COR-L47 (cell line): ENCODE measurements around the gene RTEL1.
"Not testable (repeated sequence)": the region's sequence is repeated elsewhere in the genome, so short reads cannot be mapped to it uniquely, and the experiment has no call there.

ENCODE experiments used
- DNase-seq: peaks from one replicate; lab custom pipeline; 2025; lab: John Stamatoyannopoulos, UW

Gene RTEL1

DNA sequence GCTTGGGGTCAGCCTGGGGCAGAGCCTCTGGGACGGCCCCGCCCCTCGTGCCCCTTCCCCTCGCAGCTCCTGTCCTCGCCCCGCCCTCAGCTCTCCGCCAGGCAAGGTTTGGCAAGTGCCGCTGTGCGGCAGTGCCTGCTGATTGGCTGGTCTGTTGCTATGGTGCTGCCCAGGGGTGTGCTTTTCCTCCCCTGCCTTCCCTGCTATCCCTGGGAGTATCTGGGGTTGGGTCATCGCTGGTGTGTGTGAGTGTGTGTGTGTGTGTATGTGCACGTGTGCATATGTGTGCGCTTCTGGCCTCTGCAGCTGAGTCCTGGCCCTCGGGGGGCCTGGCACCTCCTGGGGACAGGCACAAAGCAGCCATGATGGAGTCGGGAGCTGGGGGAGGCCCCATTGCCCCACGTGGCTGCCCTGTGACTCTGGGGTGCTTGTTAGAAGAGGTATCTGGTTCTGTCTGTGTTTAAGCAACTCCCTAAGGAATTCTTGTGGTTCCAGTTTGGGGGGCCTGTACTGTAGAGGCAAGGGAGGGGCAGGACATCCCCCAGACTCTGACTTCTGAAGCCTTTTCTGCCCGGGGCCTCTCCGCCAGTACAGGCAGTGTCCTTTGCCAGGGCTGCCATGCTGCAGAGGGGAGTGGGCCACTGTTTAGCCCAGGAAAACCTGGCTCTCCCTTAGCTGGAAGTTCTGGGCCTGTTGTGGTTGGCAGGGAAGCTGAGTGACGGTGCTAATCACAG, 6.9 kb downstream of the RTEL1 start:
- no peak for DNase-seq

DNA sequence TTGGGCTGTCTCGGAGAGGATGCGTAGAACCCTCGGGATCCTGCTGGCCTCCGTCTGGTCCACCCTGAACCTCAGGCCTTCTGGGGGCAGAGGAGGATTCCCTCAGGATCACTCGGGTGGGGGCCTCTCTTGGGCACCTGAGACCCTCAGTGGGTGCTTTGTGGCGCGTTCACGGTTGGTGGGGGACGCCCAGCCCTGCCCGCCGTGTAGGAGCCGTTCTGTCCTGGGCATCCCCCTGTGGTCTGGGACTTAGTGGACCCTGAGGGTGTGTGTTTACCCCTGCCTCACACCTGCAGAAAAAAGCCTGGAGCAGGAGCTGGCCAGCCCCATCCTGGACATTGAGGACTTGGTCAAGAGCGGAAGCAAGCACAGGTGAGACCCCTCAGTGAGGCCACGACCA, 7.6 kb downstream of the RTEL1 start:
- DNase-seq: no peak

DNA sequence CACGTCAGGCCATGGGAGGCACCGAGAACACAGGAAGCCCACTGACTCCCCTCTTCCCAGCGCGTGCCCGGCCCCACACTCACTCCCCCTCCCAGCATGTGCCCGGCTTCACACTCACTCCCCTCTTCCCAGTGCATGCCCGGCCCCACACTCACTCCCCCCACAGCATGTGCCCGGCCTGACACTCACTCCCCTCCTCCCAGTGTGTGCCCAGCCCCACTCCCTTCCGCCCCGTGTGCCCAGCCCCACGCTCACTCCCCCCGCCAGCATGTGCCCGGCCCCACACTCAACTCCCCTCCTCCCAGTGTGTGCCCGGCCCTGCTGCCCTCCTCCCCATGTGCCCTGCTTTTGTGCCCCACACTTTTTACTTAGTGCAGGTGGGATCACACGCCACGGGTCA, 9.7 kb downstream of the RTEL1 start:
- DNase-seq: no peak

DNA sequence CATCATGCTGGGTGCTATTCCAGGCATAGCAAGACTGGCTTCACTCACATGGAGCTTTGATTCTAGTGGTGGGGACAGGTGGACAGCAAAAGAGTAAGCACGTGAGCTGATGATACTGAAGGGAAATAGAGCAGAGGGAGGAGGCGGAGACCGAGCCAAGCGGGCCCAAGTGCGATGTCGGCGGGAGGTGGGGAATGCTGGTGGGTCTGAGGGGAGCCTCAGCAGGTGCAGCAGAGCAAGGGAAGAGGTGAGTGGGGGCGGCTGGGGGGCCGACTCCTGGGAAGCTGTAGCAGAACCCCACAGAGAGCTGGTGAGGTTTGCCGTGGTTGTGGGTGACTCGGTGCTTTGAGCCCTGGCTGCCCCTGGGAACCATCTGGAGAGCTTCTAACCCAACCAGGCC, 10.2 kb downstream of the RTEL1 start:
- DNase-seq: no peak

DNA sequence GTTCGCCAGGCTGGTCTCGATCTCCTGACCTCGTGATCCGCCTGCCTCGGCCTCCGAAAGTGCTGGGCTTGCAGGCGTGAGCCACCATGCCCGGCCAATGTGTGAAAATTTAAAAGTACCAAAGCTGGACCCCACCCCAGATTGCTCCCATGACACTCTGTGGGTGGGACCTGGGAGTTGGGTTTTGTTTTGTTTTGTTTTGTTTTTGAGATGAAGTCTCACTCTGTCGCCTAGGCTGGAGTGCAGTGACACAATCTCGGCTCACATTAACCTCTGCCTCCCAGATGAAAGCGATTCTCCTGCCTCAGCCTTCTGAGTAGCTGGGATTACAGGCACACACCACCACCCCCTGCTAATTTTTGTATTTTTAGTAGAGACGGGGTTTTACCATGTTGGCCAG, 13.6 kb downstream of the RTEL1 start:
- not testable (repeated sequence) for DNase-seq

DNA sequence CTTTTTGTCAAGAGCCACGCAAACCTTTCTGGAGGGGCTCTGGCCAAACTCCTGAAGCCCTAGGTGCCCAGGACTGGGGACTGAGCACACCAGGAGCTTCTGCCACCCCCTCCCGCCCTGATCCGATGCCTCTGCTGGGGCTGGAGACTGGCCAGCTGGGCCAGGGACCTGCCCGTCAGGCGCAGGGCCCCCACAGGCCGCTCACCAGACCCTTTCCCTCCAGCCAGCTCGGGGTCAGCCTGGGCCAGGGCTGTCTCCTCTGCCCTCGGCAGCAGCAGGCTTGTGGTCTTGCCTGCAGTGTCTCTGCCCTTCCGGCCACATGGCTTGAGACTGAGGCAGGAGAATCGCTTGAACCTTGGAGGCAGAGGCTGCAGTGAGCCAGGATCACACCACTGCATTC, 14.6 kb downstream of the RTEL1 start:
- DNase-seq: no peak

DNA sequence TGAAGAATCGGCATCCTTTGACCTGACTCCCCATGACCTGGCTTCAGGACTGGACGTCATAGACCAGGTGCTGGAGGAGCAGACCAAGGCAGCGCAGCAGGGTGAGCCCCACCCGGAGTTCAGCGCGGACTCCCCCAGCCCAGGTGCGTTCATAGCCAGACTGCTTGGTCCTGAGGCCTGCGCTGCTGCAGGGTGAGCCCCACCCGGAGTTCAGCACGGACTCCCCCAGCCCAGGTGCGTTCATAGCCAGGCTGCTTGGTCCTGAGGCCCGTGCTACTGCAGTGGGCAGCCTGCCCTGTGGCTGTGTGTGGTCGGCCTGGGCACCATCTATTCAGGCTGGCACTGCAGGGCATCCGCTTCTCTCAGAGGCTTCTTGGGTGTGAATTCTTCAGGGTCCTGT, 15.8 kb downstream of the RTEL1 start:
- no peak for DNase-seq

DNA sequence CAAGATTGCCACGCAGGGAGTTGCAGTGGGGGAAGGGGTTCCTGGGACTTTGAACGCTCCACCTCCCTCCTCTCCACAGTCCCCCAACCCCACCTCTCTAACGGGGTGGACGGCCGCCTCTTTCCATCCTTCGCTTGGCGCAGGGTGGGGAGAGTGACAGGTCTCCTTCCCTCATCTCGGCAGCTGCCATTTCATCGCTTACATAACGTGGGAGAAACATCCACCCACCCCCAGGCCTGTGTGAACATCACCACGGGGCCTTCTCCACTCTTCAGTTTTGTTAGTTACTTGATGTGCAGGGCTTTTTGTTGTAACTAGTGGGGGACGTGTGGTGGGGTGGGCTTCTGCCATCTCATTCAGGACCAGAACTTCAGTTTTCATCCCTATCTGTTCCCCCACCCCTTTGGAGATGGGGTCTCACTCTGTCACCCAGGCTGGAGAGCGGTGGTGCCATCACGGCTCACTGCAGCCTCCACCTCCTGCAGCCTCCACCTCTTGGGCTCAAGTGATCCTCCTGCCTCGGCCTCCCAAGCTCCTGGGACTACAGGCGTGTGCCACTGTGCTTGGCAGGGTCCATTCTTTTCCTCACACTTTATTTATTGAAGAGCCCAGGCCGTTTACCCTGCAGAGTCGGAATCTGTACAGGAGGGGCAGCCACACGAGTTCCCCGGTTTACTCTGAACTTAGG, 17.7 kb downstream of the RTEL1 start:
- no peak for DNase-seq

DNA sequence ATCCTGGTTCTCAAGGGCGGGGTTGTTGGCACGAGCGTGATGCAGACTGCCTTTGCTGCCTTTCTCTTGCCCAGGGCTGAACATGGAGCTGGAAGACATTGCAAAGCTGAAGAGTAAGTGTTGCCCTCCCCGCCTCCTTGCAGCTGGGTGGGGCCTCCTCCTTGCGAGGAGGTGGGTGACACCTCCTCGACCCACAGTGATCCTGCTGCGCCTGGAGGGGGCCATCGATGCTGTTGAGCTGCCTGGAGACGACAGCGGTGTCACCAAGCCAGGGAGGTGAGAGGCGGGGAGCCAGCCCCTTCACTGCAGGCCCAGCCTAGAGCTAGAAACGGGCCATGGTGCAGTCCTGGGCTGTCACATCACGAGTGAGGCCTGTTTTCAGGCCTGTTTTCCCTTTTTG, 20.0 kb downstream of the RTEL1 start:
- no peak for DNase-seq

DNA sequence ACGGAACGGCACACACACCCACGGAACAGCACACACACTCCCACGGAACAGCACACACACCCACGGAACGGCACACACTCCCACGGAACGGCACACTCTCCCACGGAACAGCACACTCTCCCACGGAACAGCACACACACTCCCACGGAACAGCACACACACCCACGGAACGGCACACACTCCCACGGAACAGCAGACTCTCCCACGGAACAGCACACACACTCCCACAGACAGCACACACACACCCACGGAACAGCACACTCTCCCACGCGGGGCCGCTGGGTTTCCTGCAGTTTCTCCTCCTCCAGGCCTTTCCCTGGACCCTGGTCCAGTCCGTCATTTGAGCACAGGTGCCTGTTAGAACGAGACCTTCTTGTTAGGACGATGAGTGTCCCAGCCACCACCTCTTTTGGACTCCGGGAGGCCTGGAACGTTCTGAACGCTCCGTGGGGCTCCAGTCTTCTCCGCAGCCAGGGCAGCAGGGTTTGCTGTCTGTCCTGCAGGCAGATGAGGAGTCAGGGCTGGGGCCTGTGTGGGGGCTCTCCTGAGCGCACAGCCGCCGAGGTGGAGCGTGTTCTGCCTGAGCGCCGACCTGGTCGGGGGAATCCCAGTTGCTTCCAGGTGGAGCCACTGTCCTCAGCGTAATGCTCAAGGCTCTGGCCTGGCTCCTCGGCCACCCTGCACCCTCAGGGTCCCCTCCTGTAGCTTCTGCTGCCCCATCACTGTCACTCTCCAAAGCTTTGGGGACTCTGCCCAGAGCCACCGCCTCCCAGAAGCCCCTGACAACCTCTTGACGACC, 20.8 kb downstream of the RTEL1 start:
- no peak for DNase-seq

DNA sequence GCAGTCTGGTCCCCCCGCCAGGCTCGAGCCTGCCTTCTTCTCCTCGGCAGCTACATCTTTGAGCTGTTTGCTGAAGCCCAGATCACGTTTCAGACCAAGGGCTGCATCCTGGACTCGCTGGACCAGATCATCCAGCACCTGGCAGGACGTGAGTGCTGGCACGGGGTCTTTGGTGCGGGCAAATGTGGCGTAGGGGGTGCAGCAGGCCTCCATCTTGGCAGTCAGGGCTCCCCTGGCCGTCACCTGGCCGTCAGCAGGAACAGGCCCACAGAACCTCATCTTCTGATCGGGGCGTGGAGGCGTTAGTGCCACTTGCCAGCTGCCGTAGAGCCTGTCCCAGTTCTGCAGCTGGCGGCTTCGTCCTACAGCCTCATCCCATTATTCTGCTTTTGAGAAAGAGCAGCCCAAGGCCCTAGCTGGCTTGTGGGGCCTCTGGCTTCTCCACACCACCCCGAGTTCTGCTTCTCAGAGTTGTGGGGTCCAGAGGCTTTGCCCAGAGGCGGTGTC, 21.7 kb downstream of the RTEL1 start:
- DNase-seq: no peak

DNA sequence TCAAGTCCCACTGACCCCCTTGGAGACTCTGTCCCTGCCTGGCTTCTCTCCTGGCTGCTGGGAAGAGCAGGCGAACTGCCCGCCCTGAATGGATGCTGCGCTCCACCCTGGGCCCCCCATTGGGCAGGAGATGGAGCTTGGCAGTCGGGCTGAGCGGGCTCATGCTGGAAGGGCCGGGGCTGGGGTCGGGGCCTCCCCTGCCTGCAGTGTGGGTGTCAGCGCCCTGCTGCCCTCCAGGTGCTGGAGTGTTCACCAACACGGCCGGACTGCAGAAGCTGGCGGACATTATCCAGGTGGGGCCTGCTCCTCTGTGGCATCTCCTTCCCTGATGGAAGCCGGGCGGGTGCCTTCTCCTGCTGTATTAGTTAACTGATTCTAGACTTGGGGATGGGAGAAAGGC, 22.3 kb downstream of the RTEL1 start:
- DNase-seq: no peak

DNA sequence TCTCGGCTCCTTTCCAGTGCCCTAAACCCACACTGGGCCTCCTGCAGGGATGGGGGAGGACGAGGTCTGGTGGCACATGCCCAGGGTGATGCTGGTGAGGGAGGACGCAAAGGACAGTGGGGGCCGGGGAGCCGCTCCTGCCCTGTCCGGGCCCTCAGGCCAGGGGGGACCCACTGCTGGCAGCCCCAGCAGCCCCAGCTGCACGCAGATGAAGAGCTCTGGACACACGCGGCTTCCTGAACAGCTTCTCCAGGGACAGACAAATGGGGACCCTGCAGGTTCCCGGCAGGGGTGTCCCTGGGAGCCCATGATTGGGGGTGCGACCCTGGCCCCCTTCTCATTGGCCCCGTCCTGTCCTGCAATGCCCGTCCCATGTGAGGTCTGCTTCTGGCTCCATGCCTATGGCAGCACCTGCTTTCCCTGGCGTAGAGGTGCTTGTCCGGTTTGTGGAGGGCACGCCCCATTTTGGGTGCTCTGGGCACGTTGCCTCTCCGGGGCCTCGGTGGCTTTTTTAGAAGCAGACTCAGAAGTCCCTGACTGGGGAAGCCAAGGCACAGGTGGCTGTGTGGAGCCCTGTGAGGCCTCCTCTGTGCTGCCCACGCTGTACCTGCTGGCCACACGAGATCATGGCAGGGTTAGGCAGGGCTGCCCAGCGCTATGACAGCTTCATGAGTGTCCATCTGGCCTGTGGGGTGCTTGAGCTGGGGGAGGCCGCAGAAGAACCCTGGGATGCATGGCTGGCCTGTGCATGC, 22.9 kb downstream of the RTEL1 start:
- no peak for DNase-seq

DNA sequence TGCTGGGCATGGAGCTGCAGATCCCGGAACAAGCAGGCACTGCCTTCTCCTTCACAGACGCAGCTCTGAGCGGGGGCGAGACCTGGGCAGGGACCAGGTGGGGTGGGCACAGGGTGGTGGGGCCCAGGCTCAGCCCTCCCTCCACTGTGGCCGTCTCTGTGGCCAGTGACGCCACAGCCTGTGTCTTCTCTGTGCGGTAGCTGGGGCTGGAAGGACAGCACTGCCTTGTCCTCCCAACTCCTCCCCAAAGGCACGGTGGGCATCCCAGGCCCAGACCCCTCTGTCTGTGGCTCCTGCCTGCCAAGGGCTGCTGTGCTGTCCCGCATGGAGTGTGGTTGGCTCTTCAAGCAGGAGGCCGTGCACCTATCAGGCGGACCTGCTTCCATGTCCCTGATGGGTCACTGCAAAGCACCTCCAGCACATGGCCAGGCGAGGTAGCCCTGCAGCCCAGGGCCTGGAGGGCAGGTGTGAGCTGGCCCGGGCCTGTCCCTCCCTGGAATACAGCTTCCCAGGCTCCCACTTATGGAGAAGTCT, 23.6 kb downstream of the RTEL1 start:
- DNase-seq: no peak

DNA sequence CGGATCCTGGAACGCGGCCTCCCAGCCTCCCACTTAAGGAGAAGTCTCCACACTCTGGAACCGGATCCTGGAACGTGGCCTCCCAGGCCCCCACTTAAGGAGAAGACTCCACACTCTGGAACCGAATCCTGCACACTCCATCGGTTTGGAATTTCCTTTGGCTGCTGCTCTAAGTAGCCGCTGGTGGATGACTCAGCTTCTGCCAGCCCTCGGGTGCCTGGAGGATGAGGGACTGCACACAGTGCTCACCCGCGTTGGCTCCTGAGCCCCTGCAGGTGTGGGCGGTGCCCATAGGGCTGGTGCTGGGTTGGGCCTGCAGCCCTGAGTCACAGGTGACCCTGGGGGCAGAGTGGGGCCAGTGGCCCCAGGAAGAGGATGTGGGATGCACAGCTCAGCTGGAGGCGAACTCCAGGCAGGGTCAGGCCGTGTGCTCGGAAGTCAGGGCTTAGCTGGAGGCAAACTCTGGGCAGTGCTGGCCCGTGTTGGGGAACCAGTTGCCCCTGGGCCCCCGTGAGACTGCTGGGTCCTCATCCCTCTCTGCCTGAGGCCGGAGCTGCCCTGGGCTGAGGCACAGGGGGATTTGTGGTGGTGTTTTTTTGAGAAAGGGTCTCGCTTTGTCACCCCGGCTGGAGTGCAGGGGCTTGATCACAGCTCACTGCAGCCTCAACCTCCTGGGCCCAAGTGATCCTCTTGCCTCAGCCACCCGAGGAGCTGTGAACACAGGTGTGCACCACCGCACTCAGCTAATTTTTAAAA, 24.4 kb downstream of the RTEL1 start:
- no peak for DNase-seq

DNA sequence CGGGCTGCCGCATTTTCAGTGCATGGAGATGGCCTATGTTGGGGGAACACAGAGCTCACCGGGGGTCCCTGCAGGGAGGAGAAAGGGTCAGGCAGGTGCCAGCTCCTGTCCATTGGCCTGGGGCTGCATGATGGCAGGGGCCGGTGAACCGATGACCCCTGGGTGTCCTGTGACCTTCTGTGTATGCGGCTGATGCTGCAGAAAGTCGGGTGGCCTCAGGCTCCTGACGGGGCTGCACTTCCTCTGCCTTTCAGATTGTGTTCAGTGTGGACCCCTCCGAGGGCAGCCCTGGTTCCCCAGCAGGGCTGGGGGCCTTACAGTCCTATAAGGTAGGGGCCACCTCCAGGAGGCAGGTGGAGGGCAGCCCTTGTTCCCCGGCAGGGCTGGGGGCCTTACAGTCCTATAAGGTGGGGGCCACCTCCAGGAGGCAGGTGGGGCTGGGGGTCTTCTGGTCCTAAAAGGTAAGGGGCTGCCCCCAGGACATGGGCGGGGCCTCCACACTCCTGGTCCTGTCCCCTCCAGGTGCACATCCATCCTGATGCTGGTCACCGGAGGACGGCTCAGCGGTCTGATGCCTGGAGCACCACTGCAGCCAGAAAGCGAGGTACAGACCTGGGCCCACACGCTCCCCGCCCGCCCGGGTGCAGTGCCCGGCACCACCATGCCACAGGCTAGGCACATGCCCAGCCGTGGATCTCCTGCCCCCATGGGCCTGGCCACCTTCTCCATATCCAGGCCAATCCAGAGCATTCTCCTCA, 27.3 kb downstream of the RTEL1 start:
- no peak for DNase-seq

DNA sequence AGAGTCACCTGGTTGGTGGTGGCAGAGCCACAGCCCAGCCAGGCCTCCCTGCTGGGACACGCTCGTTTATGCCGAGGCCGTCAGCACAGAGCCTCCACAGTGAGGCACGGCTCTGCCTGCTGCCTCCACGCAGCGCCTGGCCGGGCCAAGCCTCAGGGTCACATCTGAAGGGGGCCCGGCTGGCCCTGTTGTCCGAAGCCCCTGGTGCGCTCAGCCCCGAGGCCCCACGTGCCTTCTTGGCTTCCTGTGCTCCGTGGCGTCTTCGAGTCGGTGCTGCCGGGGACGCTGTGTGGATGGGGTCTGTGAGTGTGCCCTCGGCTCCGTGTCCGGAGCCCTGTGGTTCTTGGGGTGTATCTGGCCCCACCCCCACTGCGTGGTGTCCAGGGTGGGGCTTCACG, 28.0 kb downstream of the RTEL1 start:
- no peak for DNase-seq

DNA sequence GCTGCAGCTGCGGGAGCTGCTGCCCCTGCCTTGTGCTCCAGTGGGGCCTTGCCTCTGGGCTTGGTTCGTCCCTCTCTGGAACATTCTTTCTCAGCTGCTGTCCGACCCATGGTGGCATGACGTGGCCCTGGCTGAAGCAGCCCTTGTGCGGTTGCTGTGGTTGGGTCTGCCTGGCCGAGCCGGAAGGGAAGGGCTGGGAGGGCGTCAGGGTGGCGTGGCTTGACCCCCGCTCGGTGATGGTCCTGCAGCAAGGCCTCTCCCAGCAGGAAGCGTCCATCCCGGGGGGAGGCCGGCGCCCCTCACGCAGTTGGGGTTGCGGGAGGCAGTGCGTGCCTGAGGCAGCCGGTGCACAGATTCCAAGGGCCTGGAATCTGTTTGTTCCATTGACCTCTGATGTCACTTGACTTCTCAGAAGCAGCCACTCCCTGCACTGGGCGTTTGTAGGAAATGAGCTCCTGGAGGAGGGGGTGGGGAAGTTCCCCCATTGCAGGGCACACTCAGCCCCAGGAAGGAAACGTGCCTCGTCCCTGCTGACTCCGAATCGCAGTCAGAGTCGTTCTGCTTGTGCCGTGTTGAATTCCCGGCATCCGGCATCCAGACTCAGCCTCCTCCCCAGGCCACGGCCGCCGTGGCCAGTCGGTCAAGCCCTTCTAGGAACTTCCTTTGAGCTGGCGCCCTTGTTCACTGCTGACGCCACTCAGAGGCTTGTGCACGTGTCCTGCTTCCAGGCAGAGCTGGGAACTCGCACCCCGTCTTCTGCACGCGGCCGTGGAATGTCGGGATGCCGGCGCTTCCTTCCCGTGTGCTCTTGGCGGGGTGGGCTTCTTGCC, 28.6 kb downstream of the RTEL1 start:
- DNase-seq: no peak

DNA sequence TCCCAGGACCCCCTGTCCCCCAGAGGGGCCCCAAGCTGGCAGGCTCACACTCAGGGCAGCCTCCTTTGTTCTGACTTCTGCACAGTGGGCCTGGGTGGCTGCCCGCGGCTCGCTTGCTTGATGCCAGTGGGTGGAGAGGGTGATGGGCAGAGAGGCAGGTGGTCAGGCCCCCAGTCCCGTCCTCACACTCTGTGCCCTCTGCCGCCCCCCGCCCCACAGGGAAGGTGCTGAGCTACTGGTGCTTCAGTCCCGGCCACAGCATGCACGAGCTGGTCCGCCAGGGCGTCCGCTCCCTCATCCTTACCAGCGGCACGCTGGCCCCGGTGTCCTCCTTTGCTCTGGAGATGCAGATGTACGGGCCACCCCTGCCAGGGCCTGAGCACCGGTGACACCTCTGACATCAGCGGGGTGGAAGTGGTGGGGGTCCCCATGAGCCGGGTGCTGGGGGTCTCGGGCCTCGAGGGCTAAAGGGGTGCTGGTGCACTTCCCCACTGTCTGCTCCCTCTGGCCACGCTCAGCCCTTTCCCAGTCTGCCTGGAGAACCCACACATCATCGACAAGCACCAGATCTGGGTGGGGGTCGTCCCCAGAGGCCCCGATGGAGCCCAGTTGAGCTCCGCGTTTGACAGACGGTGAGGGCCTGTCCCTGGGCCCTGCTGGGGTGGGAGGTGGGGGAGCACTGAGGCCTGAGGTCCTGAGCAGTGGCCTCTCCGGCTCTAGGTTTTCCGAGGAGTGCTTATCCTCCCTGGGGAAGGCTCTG, 29.5 kb downstream of the RTEL1 start:
- no peak for DNase-seq
